ENCODE measurements around the gene PLEKHF1. TPM values are rescaled to one million over a fixed set of nuclear protein-coding genes. Genes with fewer than 3 reads are reported as not detected.
A peak's percentile ranks its signal among the peaks of the same experiment; 100 is the strongest.
"Not testable (repeated sequence)": the region's sequence is repeated elsewhere in the genome, so short reads cannot be mapped to it uniquely, and the experiment has no call there.

Gene PLEKHF1
- total RNA-seq, 1 experiment from 2014 or later = 13.9 TPM

- in situ Hi-C loops (cut with HindIII; ENCODE audit: low pct_unique_long_range_greater_than_20kb, low sequenced_read_pairs) = no loop called here
- no peak for DNase-seq (ENCODE audit: low read depth, low spot score)
These were observed 6.9 kb upstream of the PLEKHF1 start for GRCh38 chr19:29658221-29658991.

GRCh38 chr19:29660835-29661234 lies 4.4 kb upstream of the PLEKHF1 start:
- DNase-seq (ENCODE audit: low read depth, low spot score) = no peak
- in situ Hi-C loops (cut with HindIII; ENCODE audit: low pct_unique_long_range_greater_than_20kb, low sequenced_read_pairs) = no loop called here

- DNase-seq (ENCODE audit: low read depth, low spot score) = no peak
- in situ Hi-C loops (cut with HindIII; ENCODE audit: low pct_unique_long_range_greater_than_20kb, low sequenced_read_pairs) = no loop called here
These were observed 3.0 kb upstream of the PLEKHF1 start for GRCh38 chr19:29662278-29662603.

- DNase-seq (ENCODE audit: low read depth, low spot score) = peak; percentile 33
- in situ Hi-C loops (cut with HindIII; ENCODE audit: low pct_unique_long_range_greater_than_20kb, low sequenced_read_pairs) = no loop called here
These were observed 2.5 kb upstream of the PLEKHF1 start for GRCh38 chr19:29662604-29663404.

- DNase-seq (ENCODE audit: low read depth, low spot score) = no peak
- in situ Hi-C loops (cut with HindIII; ENCODE audit: low pct_unique_long_range_greater_than_20kb, low sequenced_read_pairs) = no loop called here
These were observed 1.2 kb upstream of the PLEKHF1 start for GRCh38 chr19:29663861-29664752.

GRCh38 chr19:29664753-29665214 lies 477 bp upstream of the PLEKHF1 start:
- in situ Hi-C loops (cut with HindIII; ENCODE audit: low pct_unique_long_range_greater_than_20kb, low sequenced_read_pairs) = no loop called here
- DNase-seq (ENCODE audit: low read depth, low spot score) = no peak

- no peak for DNase-seq (ENCODE audit: low read depth, low spot score)
- in situ Hi-C loops (cut with HindIII; ENCODE audit: low pct_unique_long_range_greater_than_20kb, low sequenced_read_pairs) = no loop called here
These were observed 741 bp downstream of the PLEKHF1 start for GRCh38 chr19:29665826-29666577.

GRCh38 chr19:29666578-29667386 lies 1.5 kb downstream of the PLEKHF1 start:
- DNase-seq (ENCODE audit: low read depth, low spot score) = peak; percentile 40
- in situ Hi-C loops (cut with HindIII; ENCODE audit: low pct_unique_long_range_greater_than_20kb, low sequenced_read_pairs) = no loop called here

- no peak for DNase-seq (ENCODE audit: low read depth, low spot score)
- in situ Hi-C loops (cut with HindIII; ENCODE audit: low pct_unique_long_range_greater_than_20kb, low sequenced_read_pairs) = no loop called here
These were observed 2.1 kb downstream of the PLEKHF1 start for GRCh38 chr19:29667387-29667783.

- no peak for DNase-seq (ENCODE audit: low read depth, low spot score)
These were observed 2.7 kb downstream of the PLEKHF1 start for GRCh38 chr19:29667901-29668341.

GRCh38 chr19:29668746-29669609 lies 3.7 kb downstream of the PLEKHF1 start:
- peak; percentile 43 for DNase-seq (ENCODE audit: low read depth, low spot score)
- in situ Hi-C loops (cut with HindIII; ENCODE audit: low pct_unique_long_range_greater_than_20kb, low sequenced_read_pairs) = no loop called here

More at GRCh38 chr19:29667901-29668341, 2.7 kb downstream of the PLEKHF1 start:
- in situ Hi-C loops (cut with HindIII; ENCODE audit: low pct_unique_long_range_greater_than_20kb, low sequenced_read_pairs) = no loop called here

- no peak for DNase-seq (ENCODE audit: low read depth, low spot score)
- in situ Hi-C loops (cut with HindIII; ENCODE audit: low pct_unique_long_range_greater_than_20kb, low sequenced_read_pairs) = no loop called here
These were observed 5.0 kb downstream of the PLEKHF1 start for GRCh38 chr19:29670255-29670654.

GRCh38 chr19:29671026-29671392 lies 5.7 kb downstream of the PLEKHF1 start:
- DNase-seq (ENCODE audit: low read depth, low spot score); in situ Hi-C loops (cut with HindIII; ENCODE audit: low pct_unique_long_range_greater_than_20kb, low sequenced_read_pairs): not testable (repeated sequence)

- in situ Hi-C loops (cut with HindIII; ENCODE audit: low pct_unique_long_range_greater_than_20kb, low sequenced_read_pairs) = no loop called here
- DNase-seq (ENCODE audit: low read depth, low spot score) = peak; percentile 98
These were observed 6.3 kb downstream of the PLEKHF1 start for GRCh38 chr19:29671393-29672160.

GRCh38 chr19:29672319-29672932 lies 7.2 kb downstream of the PLEKHF1 start:
- in situ Hi-C loops (cut with HindIII; ENCODE audit: low pct_unique_long_range_greater_than_20kb, low sequenced_read_pairs) = no loop called here

More at GRCh38 chr19:29672319-29672932, 7.2 kb downstream of the PLEKHF1 start:
- DNase-seq (ENCODE audit: low read depth, low spot score) = no peak

Measured in SK-MEL-5 (cell line).